H1 (cell line): Measurements from ENCODE around the gene TXNDC16. TPM values are rescaled to one million over a fixed set of nuclear protein-coding genes. Genes with fewer than 3 reads are reported as not detected.

Source experiments
- CTCF ChIA-PET: fragments of 300-600 bp; sonication (Branson Sonifier 250); formaldehyde crosslinking; loops from one replicate; lab custom pipeline; 2021; ENCODE audit not compliant: partially characterized antibody; lab: Charles Lee
- POLR2A ChIA-PET: fragments of 300-600 bp; sonication (Branson Sonifier 250); formaldehyde crosslinking; loops from one replicate; lab custom pipeline; 2021; ENCODE audit warnings: inconsistent platforms; ENCODE audit not compliant: partially characterized antibody; lab: Charles Lee
- DNase-seq, 2 experiments: peaks; one replicate each; pipeline versions ENCODE4 v3.0.0 to v3.0.0-alpha.2; 2010 to 2022; ENCODE audit warnings: low spot score in 2 of 2, low read depth in 1 of 2, mixed read lengths in 1 of 2
- FAIRE-seq: peaks from 2 replicates; lab custom pipeline; 2011; peaks lifted over from hg19 to GRCh38; lab: Jason Lieb, UNC
- H2AFZ ChIP-seq: 2 replicates; pipeline ENCODE4 v1.8.1; 2012; ENCODE audit warnings: low read length, inconsistent platforms
- H2AK5ac ChIP-seq: 2 replicates; pipeline ENCODE4 v1.6.1; 2013; ENCODE audit warnings: low read depth, low read length
- H2BK120ac ChIP-seq: replicated peaks from 2 replicates; pipeline ENCODE3; 2013; ENCODE audit warnings: low read depth, low read length, inconsistent platforms
- H2BK12ac ChIP-seq: 2 replicates; pipeline ENCODE4 v1.6.1; 2013; ENCODE audit warnings: low read depth, low read length
- H2BK15ac ChIP-seq: 2 replicates; pipeline ENCODE4 v1.6.1; 2013; ENCODE audit warnings: low read length
- H2BK20ac ChIP-seq: 2 replicates; pipeline ENCODE4 v1.6.1; 2013; ENCODE audit warnings: low read length
- H2BK5ac ChIP-seq: 2 replicates; pipeline ENCODE4 v1.6.1; 2013; ENCODE audit warnings: low read depth, low read length
- H3K14ac ChIP-seq: 2 replicates; pipeline ENCODE4 v1.6.1; 2013; ENCODE audit warnings: inconsistent platforms; ENCODE audit not compliant: insufficient read length
- H3K18ac ChIP-seq: 2 replicates; pipeline ENCODE4 v1.6.1; 2013; ENCODE audit warnings: low read length; ENCODE audit errors: extremely low read depth
- H3K23ac ChIP-seq: 2 replicates; pipeline ENCODE4 v1.6.1; 2013; ENCODE audit warnings: inconsistent platforms; ENCODE audit not compliant: insufficient read length
- H3K23me2 ChIP-seq: 2 replicates; pipeline ENCODE4 v1.6.1; 2013; ENCODE audit warnings: low read depth, low read length
- H3K27ac ChIP-seq: 2 replicates; pipeline ENCODE4 v1.6.1; 2011; ENCODE audit warnings: low read depth, low read length, inconsistent platforms
- H3K27me3 ChIP-seq, 4 experiments: replicated peaks in 1 of 4; 1 replicate in 1 of 4; 2 replicates in 3 of 4; pipeline versions ENCODE4 v1.6.1 to v1.8.1; 2011 to 2013; ENCODE audit warnings: low read length in 3 of 4, mild to moderate bottlenecking in 3 of 4, inconsistent platforms in 2 of 4, mixed read lengths in 2 of 4, moderate library complexity in 1 of 4; ENCODE audit not compliant: control insufficient read depth in 3 of 4, insufficient read depth in 3 of 4; ENCODE audit errors: extremely low read depth in 1 of 4
- H3K36me3 ChIP-seq, 4 experiments: 2 replicates each; pipeline versions ENCODE4 v1.6.1 to v1.8.1; 2011 to 2013; ENCODE audit warnings: mild to moderate bottlenecking in 4 of 4, low read length in 3 of 4, moderate library complexity in 2 of 4, control low read depth in 1 of 4, inconsistent platforms in 1 of 4; ENCODE audit not compliant: insufficient read depth in 4 of 4, control insufficient read depth in 2 of 4
- H3K4ac ChIP-seq: replicated peaks from 2 replicates; pipeline ENCODE3; 2013; ENCODE audit warnings: low read length, low read depth, mixed read lengths, inconsistent platforms; ENCODE audit not compliant: insufficient read length
- H3K4me1 ChIP-seq, 4 experiments: replicated peaks in 1 of 4; 1 replicate in 1 of 4; 2 replicates in 3 of 4; pipeline versions ENCODE4 v1.6.1 to v1.8.1; 2011 to 2013; ENCODE audit warnings: low read length in 3 of 4, inconsistent platforms in 2 of 4, mixed read lengths in 1 of 4; ENCODE audit not compliant: insufficient read depth in 4 of 4, control insufficient read depth in 3 of 4
- H3K4me2 ChIP-seq, 2 experiments: 2 replicates each; pipeline versions ENCODE4 v1.6.1 to v1.8.1; 2011 to 2013; ENCODE audit warnings: low read depth in 2 of 2, low read length in 2 of 2, control low read depth in 1 of 2, inconsistent platforms in 1 of 2, mild to moderate bottlenecking in 1 of 2; ENCODE audit not compliant: insufficient read depth in 1 of 2
- H3K4me3 ChIP-seq, 4 experiments: fragments of 200-600, 300-600 bp in 1 of 4; sonication (generic), shearing (Covaris generic), sonication (Bioruptor Twin) in 1 of 4; 2 replicates each; pipeline versions ENCODE4 v1.5.1 to v1.8.1; 2011 to 2016; ENCODE audit warnings: low read length in 4 of 4, low read depth in 3 of 4, control low read depth in 2 of 4, inconsistent platforms in 2 of 4, mild to moderate bottlenecking in 2 of 4, mixed read lengths in 1 of 4, moderate library complexity in 1 of 4; ENCODE audit not compliant: insufficient read depth in 2 of 4; ENCODE audit errors: extremely low read depth in 1 of 4
- H3K56ac ChIP-seq: replicated peaks from 2 replicates; pipeline ENCODE3; 2013; ENCODE audit warnings: low read depth, mild to moderate bottlenecking, mixed read lengths, low read length, inconsistent platforms; ENCODE audit not compliant: insufficient read length
- H3K79me1 ChIP-seq: 2 replicates; pipeline ENCODE4 v1.6.1; 2013; ENCODE audit warnings: low read depth, low read length, control low read depth
- H3K79me2 ChIP-seq, 2 experiments: 2 replicates each; pipeline versions ENCODE4 v1.6.1 to v1.8.1; 2012 to 2013; ENCODE audit warnings: low read length in 2 of 2, mild to moderate bottlenecking in 2 of 2, inconsistent platforms in 1 of 2; ENCODE audit not compliant: insufficient read depth in 2 of 2, control insufficient read depth in 1 of 2
- H3K9ac ChIP-seq, 4 experiments: replicated peaks in 1 of 4; 1 replicate in 1 of 4; 2 replicates in 3 of 4; pipeline versions ENCODE4 v1.6.1 to v1.8.1; 2011 to 2013; ENCODE audit warnings: low read depth in 3 of 4, low read length in 3 of 4, control low read depth in 2 of 4, mild to moderate bottlenecking in 2 of 4, moderate library complexity in 2 of 4, inconsistent platforms in 1 of 4; ENCODE audit errors: extremely low read depth in 1 of 4
- H3K9me3 ChIP-seq, 2 experiments: 2 replicates each; pipeline versions ENCODE4 v1.6.1 to v1.8.1; 2012 to 2013; ENCODE audit warnings: mild to moderate bottlenecking in 2 of 2, moderate library complexity in 2 of 2, control low read depth in 1 of 2, inconsistent platforms in 1 of 2, low read depth in 1 of 2, low read length in 1 of 2, mixed read lengths in 1 of 2; ENCODE audit not compliant: insufficient read depth in 2 of 2
- H4K20me1 ChIP-seq, 2 experiments: replicated peaks in 1 of 2; 2 replicates each; pipeline versions ENCODE3 to v1.8.1; 2011 to 2013; ENCODE audit warnings: inconsistent platforms in 2 of 2, low read length in 2 of 2, mild to moderate bottlenecking in 1 of 2; ENCODE audit not compliant: insufficient read depth in 2 of 2, control insufficient read depth in 1 of 2
- H4K5ac ChIP-seq: 2 replicates; pipeline ENCODE4 v1.6.1; 2013; ENCODE audit warnings: low read length, low read depth, mixed read lengths, inconsistent platforms; ENCODE audit not compliant: insufficient read length
- H4K8ac ChIP-seq: 2 replicates; pipeline ENCODE4 v1.8.0; 2013; ENCODE audit warnings: mild to moderate bottlenecking, moderate library complexity, low read length, inconsistent platforms; ENCODE audit not compliant: insufficient read depth; ENCODE audit errors: extremely low read depth
- H4K91ac ChIP-seq: replicated peaks from 2 replicates; pipeline ENCODE3; 2013; ENCODE audit warnings: low read length, mixed read lengths, inconsistent platforms; ENCODE audit not compliant: insufficient read length
- CHD2 ChIP-seq: IDR thresholded peaks from 2 replicates; pipeline ENCODE4 v1.6.1; 2012; ENCODE audit warnings: low read length, improper control_type of control experiment
- FOSL1 ChIP-seq: IDR thresholded peaks from 2 replicates; pipeline ENCODE4 v1.6.1; 2011; ENCODE audit warnings: mild to moderate bottlenecking, low read depth, low read length, moderate library complexity; ENCODE audit not compliant: insufficient read depth
- HDAC6 ChIP-seq: IDR thresholded peaks from one replicate; pipeline ENCODE4 v1.7.1; 2012; ENCODE audit warnings: low read depth, mild to moderate bottlenecking, inconsistent platforms, low read length, moderate library complexity
- JUND ChIP-seq: IDR thresholded peaks from 2 replicates; pipeline ENCODE4 v1.6.1; 2011; ENCODE audit warnings: mild to moderate bottlenecking, improper control_type of control experiment, low read length
- KDM4A ChIP-seq: IDR thresholded peaks from one replicate; pipeline ENCODE4 v1.7.1; 2012; ENCODE audit warnings: low read depth, mild to moderate bottlenecking, moderate library complexity, low read length, inconsistent platforms; ENCODE audit not compliant: severe bottlenecking
- KDM5A ChIP-seq: fragments of 200-600 bp; IDR thresholded peaks from 2 replicates; pipeline ENCODE4 v1.7.1; 2012; ENCODE audit warnings: mild to moderate bottlenecking, low read length, inconsistent platforms, mixed read lengths
- NRF1 ChIP-seq: IDR thresholded peaks from 2 replicates; pipeline ENCODE4 v1.6.1; 2011; ENCODE audit warnings: mild to moderate bottlenecking, low read depth, low read length, improper control_type of control experiment
- POLR2A ChIP-seq, 2 experiments: IDR thresholded peaks; 1 replicate in 1 of 2; 2 replicates in 1 of 2; pipeline ENCODE4 v1.6.1; 2011; ENCODE audit warnings: low read depth in 2 of 2, low read length in 2 of 2, mild to moderate bottlenecking in 2 of 2; ENCODE audit errors: control extremely low read depth in 1 of 2
- POLR2AphosphoS5 ChIP-seq: IDR thresholded peaks from 2 replicates; pipeline ENCODE4 v1.6.1; 2011; ENCODE audit warnings: low read depth, low read length
- SIN3A ChIP-seq, 2 experiments: IDR thresholded peaks in 1 of 2; conservative IDR thresholded peaks in 1 of 2; 2 replicates each; pipeline ENCODE4 v1.6.1; 2011 to 2012; ENCODE audit warnings: low read length in 2 of 2, improper control_type of control experiment in 1 of 2, low read depth in 1 of 2, mild to moderate bottlenecking in 1 of 2
- SP1 ChIP-seq: IDR thresholded peaks from 2 replicates; pipeline ENCODE4 v1.6.1; 2011; ENCODE audit warnings: low read depth, low read length
- TAF1 ChIP-seq: IDR thresholded peaks from 2 replicates; pipeline ENCODE4 v1.6.1; 2011; ENCODE audit warnings: mild to moderate bottlenecking, low read depth, low read length
- TAF7 ChIP-seq: optimal IDR thresholded peaks from 2 replicates; pipeline ENCODE3; 2011; ENCODE audit warnings: low read depth, mild to moderate bottlenecking, inconsistent platforms, low read length, moderate library complexity, borderline replicate concordance
- YY1 ChIP-seq: IDR thresholded peaks from 2 replicates; pipeline ENCODE4 v1.6.1; 2011; ENCODE audit warnings: low read depth, mild to moderate bottlenecking, low read length
- WGBS, 2 experiments: shearing (Covaris generic) in 1 of 2; methylation state at CpG; one replicate each; pipeline versions ENCODE4 v1.1.6 to v1.1.7; 2013 to 2015; ENCODE audit warnings: low lambda C conversion rate in 2 of 2, mixed read lengths in 2 of 2, inconsistent platforms in 1 of 2, low coverage in 1 of 2, missing lambda C conversion rate in 1 of 2; ENCODE audit not compliant: insufficient replicate concordance in 2 of 2, insufficient coverage in 1 of 2, insufficient read length in 1 of 2; ENCODE audit errors: extremely low coverage in 1 of 2, missing lambda C conversion rate in 1 of 2; 5-methylcytosine and 5-hydroxymethylcytosine counted together
- polyA plus RNA-seq, 7 experiments: library from polyadenylated mRNA; depleted of rRNA in 3 of 7; stranded (reverse) in 5 of 7; unstranded in 2 of 7; fragments of >200 nt in 5 of 7; fragments of 200-250 nt in 2 of 7; gene quantifications; 1 replicate in 5 of 7; 2 replicates in 1 of 7; 4 replicates in 1 of 7; pipeline versions ENCODE4 v1.2.1 to v1.2.3, GENCODE V29; 2011 to 2013; ENCODE audit warnings: missing spikeins in 2 of 7, mixed read lengths in 2 of 7
- total RNA-seq: library from RNA; stranded (reverse); fragmentation: NEBNext Ultra II Directional; extraction: Animal tissue kit (Norgen Biotek cat#: 25700); gene quantifications from 2 replicates; pipeline ENCODE4 v1.2.1, GENCODE V29; 2021

TXNDC16 gene
- total and polyA plus RNA-seq, 2 of the 8 experiments (the other 6 are each of a cell fraction or from before 2014, with no cell fraction given) = 6.7 to 14.3 TPM

DNA sequence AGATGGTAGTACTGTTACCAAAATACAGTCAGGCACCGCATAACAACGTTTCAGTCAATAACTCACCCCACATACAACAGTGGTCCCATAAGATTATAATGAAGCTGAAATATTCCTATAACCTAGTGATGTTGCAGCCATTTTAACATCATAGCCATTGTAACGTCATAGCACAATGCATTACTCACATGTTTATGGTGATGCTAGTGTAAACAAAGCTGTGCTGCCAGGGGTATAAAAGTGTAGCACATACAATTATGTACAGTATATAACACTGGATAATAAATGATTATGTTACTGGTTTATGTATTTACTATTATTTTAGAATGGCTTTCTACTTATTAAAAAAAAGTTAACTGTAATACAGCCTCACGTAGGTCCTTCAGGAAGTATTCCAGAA is 37.3 kb upstream of the TXNDC16 start:
- Histone ChIP-seq H4K91ac (no peak overlapping the region), H3K14ac (no peak overlapping the region), H3K23me2 (no peaks in the 10 kb centered on the region), H4K5ac (no peak overlapping the region), H2BK120ac (no peak overlapping the region), H2BK5ac (no peak overlapping the region), H3K27me3 (no peaks in the 10 kb centered on the region), H3K23ac (no peak overlapping the region), H3K4ac (no peak overlapping the region), H4K8ac (no peak overlapping the region), H3K27ac (no peak overlapping the region), H3K4me2 (no peak overlapping the region), H3K4me3 (no peak overlapping the region), H2AK5ac (no peak overlapping the region), H3K56ac (no peak overlapping the region), H4K20me1 (no peaks in the 10 kb centered on the region), H3K4me1 (no peaks in the 10 kb centered on the region), H2BK20ac (no peak overlapping the region), H2BK12ac (no peak overlapping the region), H2BK15ac (no peak overlapping the region), H3K9me3 (no peaks in the 10 kb centered on the region), H3K9ac (no peak overlapping the region), H3K18ac (no peak overlapping the region), H3K79me1 (no peaks in the 10 kb centered on the region), H3K79me2 (no peaks in the 10 kb centered on the region), H3K36me3 (no peaks in the 10 kb centered on the region), H2AFZ (no peak overlapping the region)
- POLR2A ChIA-PET = no interaction called here
- no peak for TF ChIP-seq POLR2AphosphoS5
- TF ChIP-seq TAF1 = no peak
- TF ChIP-seq YY1 = no peak
- no peak for TF ChIP-seq TAF7
- no peak for TF ChIP-seq KDM4A
- no peak for TF ChIP-seq POLR2A (IDR thresholded peaks at IDR 0.05; ENCODE audit: control extremely low read depth in 1 of 2, low read depth in 2 of 2, low read length in 2 of 2)
- TF ChIP-seq NRF1 = no peak
- no peak for TF ChIP-seq JUND
- no peak for TF ChIP-seq KDM5A
- TF ChIP-seq CHD2 = no peak
- no peak for TF ChIP-seq HDAC6
- TF ChIP-seq FOSL1 = no peak
- TF ChIP-seq SP1 = no peak
- TF ChIP-seq SIN3A (conservative IDR thresholded peaks at IDR 0.05 in 1 of 2, IDR thresholded peaks at IDR 0.05 in 1 of 2; ENCODE audit: low read depth in 1 of 2, low read length in 2 of 2) = no peak
- FAIRE-seq = no peak
- WGBS, 2 experiments = 86% methylated on average over 4 of the region's 4 CpGs; no CpG with 5 or more reads in 1 of the 2 experiments
- CTCF ChIA-PET = no interaction called here
- no peak for DNase-seq
